Measurements from ENCODE around the gene GHITM.

The GHITM gene

GRCh38 chr10:84123362-84123761 is 15.9 kb upstream of the GHITM start:
- TF ChIP-seq TAF1 (IDR thresholded peaks at IDR 0.05; ENCODE audit: borderline replicate concordance, insufficient read depth, low read length) (no peak), SIN3A (IDR thresholded peaks at IDR 0.05; ENCODE audit: borderline replicate concordance, insufficient read depth, low read length) (no peak), POLR2AphosphoS5 (IDR thresholded peaks at IDR 0.05; ENCODE audit: low read depth, low read length) (no peak), FOXP2 (optimal IDR thresholded peaks at IDR 0.05; ENCODE audit: borderline replicate concordance, extremely low read depth, extremely low read length, insufficient read depth) (no peak)

- TF ChIP-seq FOXP2 (optimal IDR thresholded peaks at IDR 0.05; ENCODE audit: borderline replicate concordance, extremely low read depth, extremely low read length, insufficient read depth): no peak
Measured at GRCh38 chr10:84126785-84127167, 12.5 kb upstream of the GHITM start.

GRCh38 chr10:84135836-84136235 is 3.5 kb upstream of the GHITM start:
- TF ChIP-seq SIN3A (IDR thresholded peaks at IDR 0.05; ENCODE audit: borderline replicate concordance, insufficient read depth, low read length) (no peak), FOXP2 (optimal IDR thresholded peaks at IDR 0.05; ENCODE audit: borderline replicate concordance, extremely low read depth, extremely low read length, insufficient read depth) (no peak), REST (IDR thresholded peaks at IDR 0.05; ENCODE audit: insufficient read depth in 1 of 2, low read depth in 2 of 2, low read length in 2 of 2) (no peak), POLR2AphosphoS5 (IDR thresholded peaks at IDR 0.05; ENCODE audit: low read depth, low read length) (no peak), TAF1 (IDR thresholded peaks at IDR 0.05; ENCODE audit: borderline replicate concordance, insufficient read depth, low read length) (no peak)

GRCh38 chr10:84137811-84138210 is 1.5 kb upstream of the GHITM start:
- TF ChIP-seq SIN3A (IDR thresholded peaks at IDR 0.05; ENCODE audit: borderline replicate concordance, insufficient read depth, low read length): no peak
- no peak for TF ChIP-seq FOXP2 (optimal IDR thresholded peaks at IDR 0.05; ENCODE audit: borderline replicate concordance, extremely low read depth, extremely low read length, insufficient read depth)
- TF ChIP-seq TAF1 (IDR thresholded peaks at IDR 0.05; ENCODE audit: borderline replicate concordance, insufficient read depth, low read length): no peak
- no peak for TF ChIP-seq POLR2AphosphoS5 (IDR thresholded peaks at IDR 0.05; ENCODE audit: low read depth, low read length)
- TF ChIP-seq REST (IDR thresholded peaks at IDR 0.05; ENCODE audit: insufficient read depth in 1 of 2, low read depth in 2 of 2, low read length in 2 of 2): no peak

- TF ChIP-seq POLR2AphosphoS5 (IDR thresholded peaks at IDR 0.05; ENCODE audit: low read depth, low read length) (no peak), TAF1 (IDR thresholded peaks at IDR 0.05; ENCODE audit: borderline replicate concordance, insufficient read depth, low read length) (no peak; the same call in 1 of the 2 replicates), FOXP2 (optimal IDR thresholded peaks at IDR 0.05; ENCODE audit: borderline replicate concordance, extremely low read depth, extremely low read length, insufficient read depth) (no peak), SIN3A (IDR thresholded peaks at IDR 0.05; ENCODE audit: borderline replicate concordance, insufficient read depth, low read length) (no peak), REST (IDR thresholded peaks at IDR 0.05; ENCODE audit: insufficient read depth in 1 of 2, low read depth in 2 of 2, low read length in 2 of 2) (no peak)
Measured at GRCh38 chr10:84138478-84139125, 707 bp upstream of the GHITM start.

GRCh38 chr10:84140036-84140379 is 699 bp downstream of the GHITM start:
- TF ChIP-seq SIN3A (IDR thresholded peaks at IDR 0.05; ENCODE audit: borderline replicate concordance, insufficient read depth, low read length): no peak
- TF ChIP-seq FOXP2 (optimal IDR thresholded peaks at IDR 0.05; ENCODE audit: borderline replicate concordance, extremely low read depth, extremely low read length, insufficient read depth): no peak

Data from PFSK-1 (cell line).